ENCODE data around the gene SATB2.

Gene SATB2

GRCh38 chr2:199484927-199485326, 27.2 kb upstream of the SATB2 start:
- Histone ChIP-seq H3K4me1 (ENCODE audit: control insufficient read depth, insufficient read depth, low read length) (no peaks in the 10 kb centered on the region), H3K4me3 (ENCODE audit: low read depth, low read length) (no peak overlapping the region), H3K27ac (ENCODE audit: extremely low read depth, low read depth, low read length) (no peak overlapping the region), H3K36me3 (ENCODE audit: control insufficient read depth in 2 of 2, insufficient read depth in 1 of 2, low read length in 2 of 2) (no peaks in the 10 kb centered on the region), H3K9me3 (ENCODE audit: control insufficient read depth, insufficient read depth, low read depth, low read length) (no peaks in the 10 kb centered on the region)
- ChIA-PET POLR2A (no interaction called here), CTCF (interaction anchor here (0.7 to 2.5 kb wide), 26 partner anchors 9 to 1174 kb away, joined by 3 to 23 read pairs (median 4); no protein-coding TSS in a partner anchor)
- TF ChIP-seq CTCF (tag by site-specific recombination; IDR thresholded peaks at IDR 0.05) = peak; percentile 51; the same call in 1 of the 2 replicates
- no peak for TF ChIP-seq ZBTB8A (tag by site-specific recombination; IDR thresholded peaks at IDR 0.05)
- TF ChIP-seq ZBTB48 (tag by site-specific recombination; IDR thresholded peaks at IDR 0.05) = no peak
- TF ChIP-seq ZNF654 (tag by site-specific recombination; IDR thresholded peaks at IDR 0.05; ENCODE audit: low read depth) = peak; percentile 47
- no peak for TF ChIP-seq REPIN1 (tag by site-specific recombination; IDR thresholded peaks at IDR 0.05; ENCODE audit: low read depth)

- no peak overlapping the region for H3K4me3 ChIP-seq (ENCODE audit: low read depth, low read length)
- H3K36me3 ChIP-seq (ENCODE audit: control insufficient read depth in 2 of 2, insufficient read depth in 1 of 2, low read length in 2 of 2) = no peaks in the 10 kb centered on the region
- H3K4me1 ChIP-seq (ENCODE audit: control insufficient read depth, insufficient read depth, low read length) = no peaks in the 10 kb centered on the region
- H3K27ac ChIP-seq (ENCODE audit: extremely low read depth, low read depth, low read length) = no peak overlapping the region
- POLR2A ChIA-PET = no interaction called here
- TF ChIP-seq AEBP2 (tag by site-specific recombination; IDR thresholded peaks at IDR 0.05; ENCODE audit: borderline replicate concordance) (no peak), ZNF280D (tag by site-specific recombination; IDR thresholded peaks at IDR 0.05) (no peak), ZNF184 (tag by site-specific recombination; IDR thresholded peaks at IDR 0.05) (no peak), ZNF24 (tag by site-specific recombination; IDR thresholded peaks at IDR 0.05) (no peak), ZNF133 (tag by site-specific recombination; IDR thresholded peaks at IDR 0.05) (no peak), CTCF (tag by site-specific recombination; IDR thresholded peaks at IDR 0.05) (peak; percentile 22; the same call in 1 of the 2 replicates), GLI2 (tag by site-specific recombination; IDR thresholded peaks at IDR 0.05; ENCODE audit: borderline replicate concordance, low read depth) (no peak)
- no peaks in the 10 kb centered on the region for H3K9me3 ChIP-seq (ENCODE audit: control insufficient read depth, insufficient read depth, low read depth, low read length)
- CTCF ChIA-PET = interaction anchor here (0.6 to 4.1 kb wide), 6 partner anchors 8 to 824 kb away, joined by 3 to 22 read pairs (median 4); no protein-coding TSS in a partner anchor
These were observed 23.2 kb upstream of the SATB2 start for GRCh38 chr2:199480966-199481365.

GRCh38 chr2:199477277-199477834, 19.6 kb upstream of the SATB2 start:
- Histone ChIP-seq H3K36me3 (ENCODE audit: control insufficient read depth in 2 of 2, insufficient read depth in 1 of 2, low read length in 2 of 2) (no peaks in the 10 kb centered on the region), H3K27ac (ENCODE audit: extremely low read depth, low read depth, low read length) (no peak overlapping the region), H3K4me1 (ENCODE audit: control insufficient read depth, insufficient read depth, low read length) (no peaks in the 10 kb centered on the region), H3K4me3 (ENCODE audit: low read depth, low read length) (no peak overlapping the region), H3K9me3 (ENCODE audit: control insufficient read depth, insufficient read depth, low read depth, low read length) (no peaks in the 10 kb centered on the region)
- ChIA-PET POLR2A (no interaction called here), CTCF (interaction anchor here (0.6 to 4.1 kb wide), 4 partner anchors 11 to 1163 kb away, joined by 3 to 22 read pairs (median 4); no protein-coding TSS in a partner anchor)
- no peak for TF ChIP-seq MZF1 (tag by site-specific recombination; IDR thresholded peaks at IDR 0.05; ENCODE audit: borderline replicate concordance)
- TF ChIP-seq ZNF157 (tag by site-specific recombination; IDR thresholded peaks at IDR 0.05) = no peak
- TF ChIP-seq ZNF324 (tag by site-specific recombination; IDR thresholded peaks at IDR 0.05) = no peak
- no peak for TF ChIP-seq ZNF112 (tag by site-specific recombination; IDR thresholded peaks at IDR 0.05)
- no peak for TF ChIP-seq KLF10 (tag by site-specific recombination; IDR thresholded peaks at IDR 0.05)
- TF ChIP-seq ZBTB1 (tag by site-specific recombination; IDR thresholded peaks at IDR 0.05) = no peak
- no peak for TF ChIP-seq GLIS2 (tag by site-specific recombination; IDR thresholded peaks at IDR 0.05)
- no peak for TF ChIP-seq ZNF214 (tag by site-specific recombination; IDR thresholded peaks at IDR 0.05; ENCODE audit: borderline replicate concordance)
- TF ChIP-seq ZFP3 (tag by site-specific recombination; IDR thresholded peaks at IDR 0.05; ENCODE audit: low read depth) = no peak
- TF ChIP-seq KLF7 (tag by site-specific recombination; IDR thresholded peaks at IDR 0.05; ENCODE audit: borderline replicate concordance) = no peak
- no peak for TF ChIP-seq ZBTB8A (tag by site-specific recombination; IDR thresholded peaks at IDR 0.05)

Measured in HEK293 (cell line).